ENCODE data around the gene MSH2.

DNA sequence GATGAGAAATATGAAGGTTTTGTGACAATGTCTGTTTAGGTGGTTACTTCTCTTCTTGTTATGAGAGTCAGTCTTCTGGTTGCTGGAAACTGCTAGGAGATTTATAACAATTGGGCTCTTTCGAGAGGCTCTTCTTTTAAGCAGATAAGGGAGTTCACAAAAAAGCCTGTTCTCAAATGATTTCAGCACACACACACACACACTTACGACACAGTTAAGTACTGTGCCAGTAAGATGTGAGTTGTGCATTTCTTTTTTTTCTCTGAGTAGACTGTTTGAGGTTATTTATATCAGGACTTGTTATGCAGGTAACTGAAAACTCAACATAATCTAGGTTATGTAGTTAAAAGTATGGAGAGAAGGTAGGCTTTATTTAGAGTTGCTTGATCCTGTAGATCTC is 49.8 kb downstream of the MSH2 start:
- TF ChIP-seq CTCF (IDR thresholded peaks at IDR 0.05) (no peak), POLR2A (IDR thresholded peaks at IDR 0.05) (no peak)
